Neural cell (in vitro differentiated cells): ENCODE results near the gene WNT3A.

ENCODE experiments used
- EP300 ChIP-seq: fragments of 450-650 bp; conservative IDR thresholded peaks from 2 replicates; pipeline ENCODE4 v1.6.1; 2014; ENCODE audit warnings: antibody characterized with exemption, mild to moderate bottlenecking, moderate library complexity; ENCODE audit not compliant: poor library complexity, severe bottlenecking
- EZH2 ChIP-seq: fragments of 200-600, 300-800 bp; shearing (Covaris generic), sonication (generic); IDR thresholded peaks from 2 replicates; pipeline ENCODE4 v1.6.1; 2014; ENCODE audit warnings: antibody characterized with exemption, low read length, borderline replicate concordance, mild to moderate bottlenecking; ENCODE audit not compliant: insufficient read depth, poor library complexity, severe bottlenecking
- MXI1 ChIP-seq: fragments of 450-650 bp; conservative IDR thresholded peaks from 2 replicates; pipeline ENCODE4 v1.6.1; 2014; ENCODE audit warnings: antibody characterized with exemption, mild to moderate bottlenecking; ENCODE audit not compliant: poor library complexity, severe bottlenecking
- POLR2AphosphoS5 ChIP-seq: IDR thresholded peaks from 2 replicates; pipeline ENCODE4 v1.6.1; 2012
- REST ChIP-seq: IDR thresholded peaks from 2 replicates; pipeline ENCODE4 v1.6.1; 2012; ENCODE audit warnings: borderline replicate concordance
- SMC3 ChIP-seq: fragments of 450-650 bp; conservative IDR thresholded peaks from 2 replicates; pipeline ENCODE4 v1.6.1; 2014; ENCODE audit warnings: antibody characterized with exemption, mild to moderate bottlenecking, moderate library complexity; ENCODE audit not compliant: poor library complexity
- TAF1 ChIP-seq: IDR thresholded peaks from 2 replicates; pipeline ENCODE4 v1.6.1; 2012; ENCODE audit warnings: low read depth
- TF ChIP-seq, protein P1 (sequence below): fragments of 450-650 bp; IDR thresholded peaks from 2 replicates; pipeline ENCODE4 v1.5.1; 2014; ENCODE audit warnings: antibody characterized with exemption, mild to moderate bottlenecking, moderate library complexity; ENCODE audit not compliant: poor library complexity, severe bottlenecking

- TF ChIP-seq EZH2 (no peak), MXI1 (no peak), POLR2AphosphoS5 (no peak), EP300 (no peak), REST (no peak), SMC3 (no peak), TAF1 (no peak)
- TF ChIP-seq, protein P1, sequence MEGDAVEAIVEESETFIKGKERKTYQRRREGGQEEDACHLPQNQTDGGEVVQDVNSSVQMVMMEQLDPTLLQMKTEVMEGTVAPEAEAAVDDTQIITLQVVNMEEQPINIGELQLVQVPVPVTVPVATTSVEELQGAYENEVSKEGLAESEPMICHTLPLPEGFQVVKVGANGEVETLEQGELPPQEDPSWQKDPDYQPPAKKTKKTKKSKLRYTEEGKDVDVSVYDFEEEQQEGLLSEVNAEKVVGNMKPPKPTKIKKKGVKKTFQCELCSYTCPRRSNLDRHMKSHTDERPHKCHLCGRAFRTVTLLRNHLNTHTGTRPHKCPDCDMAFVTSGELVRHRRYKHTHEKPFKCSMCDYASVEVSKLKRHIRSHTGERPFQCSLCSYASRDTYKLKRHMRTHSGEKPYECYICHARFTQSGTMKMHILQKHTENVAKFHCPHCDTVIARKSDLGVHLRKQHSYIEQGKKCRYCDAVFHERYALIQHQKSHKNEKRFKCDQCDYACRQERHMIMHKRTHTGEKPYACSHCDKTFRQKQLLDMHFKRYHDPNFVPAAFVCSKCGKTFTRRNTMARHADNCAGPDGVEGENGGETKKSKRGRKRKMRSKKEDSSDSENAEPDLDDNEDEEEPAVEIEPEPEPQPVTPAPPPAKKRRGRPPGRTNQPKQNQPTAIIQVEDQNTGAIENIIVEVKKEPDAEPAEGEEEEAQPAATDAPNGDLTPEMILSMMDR: no peak
Measured at GRCh38 chr1:228084797-228085196, 78.0 kb downstream of the WNT3A start.
